Transverse colon (tissue), 4 donors: ENCODE measurements around the gene ATXN2L.

Experiments used
- CTCF ChIP-seq, 5 experiments: fragments of 200-600 bp in 3 of 5; fragments of 450-650 bp in 2 of 5; sonication (generic) in 3 of 5; IDR thresholded peaks; 1 replicate in 2 of 5; 2 replicates in 3 of 5; pipeline ENCODE4 v1.5.1; 2016 to 2017; ENCODE audit warnings: antibody characterized with exemption in 5 of 5, inconsistent platforms in 3 of 5, mild to moderate bottlenecking in 2 of 5, moderate library complexity in 1 of 5
- POLR2AphosphoS5 ChIP-seq, 3 donors: sonication (generic); formaldehyde crosslinking; IDR thresholded peaks; one replicate each; pipeline ENCODE4 v1.6.1; 2016; ENCODE audit warnings: antibody characterized with exemption in 3 of 3

GRCh38 chr16:28882551-28883160, 59.9 kb downstream of the ATXN2L start:
- no peak for TF ChIP-seq CTCF (IDR thresholded peaks at IDR 0.05)
- TF ChIP-seq POLR2AphosphoS5 (IDR thresholded peaks at IDR 0.05) = no peak
